ENCODE data around the gene TRIM63. TPM values are rescaled to one million over a fixed set of nuclear protein-coding genes. Genes with fewer than 3 reads are reported as not detected.

Gene TRIM63
- total RNA-seq, 1 experiment from 2014 or later, result not detected

DNA sequence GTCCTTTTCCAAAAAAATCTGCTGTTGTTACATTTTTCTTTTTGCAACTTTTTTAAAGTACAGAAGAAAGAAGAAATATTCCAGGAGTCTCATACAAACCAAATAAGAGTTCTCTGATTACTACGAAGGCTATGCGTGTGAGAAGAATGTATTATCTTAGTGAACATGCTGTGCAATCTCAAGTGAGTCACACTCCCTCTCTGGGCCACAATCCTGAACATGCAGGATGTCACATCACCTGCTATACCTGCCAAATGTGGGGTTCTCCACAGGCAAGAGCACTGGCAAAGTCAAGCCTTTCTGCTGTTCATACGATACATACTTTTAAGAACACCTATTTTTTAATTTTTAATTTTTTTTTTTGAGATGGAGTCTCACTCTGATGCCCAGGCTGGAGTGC is 21.7 kb upstream of the TRIM63 start:
- DNase-seq (ENCODE audit: extremely low read depth, low read depth), result no peak

DNA sequence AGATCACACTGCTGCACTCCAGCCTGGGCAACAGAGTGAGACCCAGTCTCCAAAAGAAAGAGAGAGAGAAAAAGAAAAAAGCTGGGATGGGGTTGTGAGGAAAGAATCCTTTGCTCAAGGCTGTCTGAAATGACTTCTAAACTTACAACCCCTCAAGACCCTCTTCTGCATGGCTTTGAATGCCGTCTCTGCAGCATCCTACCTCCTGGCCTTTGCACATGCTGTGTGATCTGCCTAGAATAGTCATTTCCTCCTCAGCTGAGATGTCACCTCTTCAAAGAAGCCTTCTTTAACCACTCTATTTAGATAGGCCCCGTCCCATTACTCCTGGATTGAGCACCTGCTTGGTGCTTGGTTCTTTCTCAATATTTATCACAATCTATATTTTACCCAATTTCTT is 17.4 kb upstream of the TRIM63 start:
- no peak for DNase-seq (ENCODE audit: extremely low read depth, low read depth)

DNA sequence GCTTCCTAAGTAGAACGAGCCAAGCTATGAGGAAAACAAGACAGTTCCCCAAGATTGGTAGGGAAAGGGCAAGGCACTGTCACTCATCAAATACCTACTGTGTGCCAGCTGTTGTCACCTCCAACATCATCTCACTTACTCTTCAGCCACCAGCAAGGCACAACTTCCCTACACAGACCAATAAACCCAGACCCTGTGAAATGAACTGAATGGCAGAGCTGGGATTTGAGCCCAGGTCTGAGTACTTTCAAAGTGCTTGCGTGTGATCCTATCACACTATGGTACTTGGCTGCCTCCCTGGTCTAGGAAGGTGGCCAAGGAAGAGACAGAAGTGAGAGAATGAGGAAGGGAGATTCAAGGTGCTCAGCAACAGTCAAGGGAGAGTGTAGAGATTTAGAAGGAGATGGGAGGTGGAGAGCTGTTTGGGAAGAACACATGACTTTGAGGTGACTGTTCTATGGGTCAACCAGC is 16.7 kb upstream of the TRIM63 start:
- DNase-seq (ENCODE audit: extremely low read depth, low read depth), result no peak

DNA sequence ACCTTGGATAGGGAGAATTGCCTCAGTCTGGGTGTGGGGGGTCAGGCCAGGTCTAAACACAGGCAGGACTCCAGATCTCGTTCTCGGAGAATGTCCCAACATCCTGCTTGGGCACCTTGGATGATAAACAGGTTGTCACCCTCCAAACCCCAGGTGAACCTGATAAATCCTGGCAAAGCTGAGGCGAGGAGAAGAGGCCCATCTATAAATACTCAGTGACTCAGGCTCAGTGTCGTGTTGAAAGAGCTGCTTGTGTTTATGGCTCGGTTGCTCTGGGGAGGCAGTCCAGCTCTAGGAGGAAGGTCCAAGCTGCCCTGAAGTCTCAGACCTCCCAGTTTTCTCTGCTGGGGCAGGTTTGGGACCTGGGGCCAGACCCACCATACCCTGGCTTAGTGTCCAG is 15.8 kb upstream of the TRIM63 start:
- DNase-seq (ENCODE audit: extremely low read depth, low read depth), result no peak

DNA sequence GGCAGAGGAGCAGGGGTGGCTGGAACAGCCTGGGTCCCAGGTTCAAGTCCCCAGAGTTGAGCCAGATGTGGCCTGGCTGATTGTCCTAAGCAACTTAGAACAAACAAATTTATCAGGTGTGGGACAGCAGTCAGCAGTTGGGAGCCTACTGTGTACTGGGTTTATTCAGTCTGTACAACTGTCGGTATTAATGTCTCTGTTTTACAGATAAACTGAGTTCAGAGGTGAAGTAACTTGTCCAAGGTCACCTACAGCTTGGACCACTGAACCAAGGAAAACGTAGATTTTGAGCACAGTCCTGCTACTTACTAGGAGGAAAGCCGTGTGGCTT is 14.6 kb upstream of the TRIM63 start:
- no peak for DNase-seq (ENCODE audit: extremely low read depth, low read depth)

DNA sequence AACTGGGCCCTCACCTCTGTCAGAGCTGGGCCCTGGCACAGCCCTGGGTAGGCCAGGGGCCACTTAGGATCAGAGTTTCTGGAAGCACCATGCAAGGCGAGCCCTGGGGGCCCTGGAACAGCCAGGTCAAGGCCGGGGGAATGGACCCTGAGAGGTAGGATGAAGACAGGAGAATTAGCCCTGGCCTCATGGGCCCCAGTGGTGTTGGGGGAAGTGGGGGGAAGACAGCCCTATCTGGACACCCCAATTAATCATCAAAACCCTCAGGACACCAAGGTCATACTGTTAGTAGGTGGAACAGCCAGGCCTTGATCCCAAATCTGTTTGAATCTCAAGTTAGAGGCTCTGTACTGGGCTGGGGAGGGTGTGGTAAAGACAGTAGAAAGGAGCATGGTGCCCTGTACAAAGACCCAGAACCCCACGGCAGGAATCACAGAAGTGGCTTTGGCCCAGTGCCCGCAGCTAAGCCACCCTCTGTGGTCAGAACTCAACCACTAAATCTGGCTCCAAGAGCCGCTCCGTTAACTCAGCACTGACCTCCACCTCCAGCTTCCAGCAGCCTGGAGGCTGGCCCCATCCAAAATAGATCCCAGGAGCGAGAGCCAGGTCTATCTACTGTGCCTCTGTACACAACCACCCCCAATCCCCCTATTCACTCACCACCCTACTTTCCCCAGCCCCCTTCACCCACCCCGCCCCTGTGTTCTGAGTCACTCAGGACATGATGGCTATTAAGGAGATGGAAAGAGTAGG is 14.0 kb upstream of the TRIM63 start:
- DNase-seq (ENCODE audit: extremely low read depth, low read depth), result no peak

DNA sequence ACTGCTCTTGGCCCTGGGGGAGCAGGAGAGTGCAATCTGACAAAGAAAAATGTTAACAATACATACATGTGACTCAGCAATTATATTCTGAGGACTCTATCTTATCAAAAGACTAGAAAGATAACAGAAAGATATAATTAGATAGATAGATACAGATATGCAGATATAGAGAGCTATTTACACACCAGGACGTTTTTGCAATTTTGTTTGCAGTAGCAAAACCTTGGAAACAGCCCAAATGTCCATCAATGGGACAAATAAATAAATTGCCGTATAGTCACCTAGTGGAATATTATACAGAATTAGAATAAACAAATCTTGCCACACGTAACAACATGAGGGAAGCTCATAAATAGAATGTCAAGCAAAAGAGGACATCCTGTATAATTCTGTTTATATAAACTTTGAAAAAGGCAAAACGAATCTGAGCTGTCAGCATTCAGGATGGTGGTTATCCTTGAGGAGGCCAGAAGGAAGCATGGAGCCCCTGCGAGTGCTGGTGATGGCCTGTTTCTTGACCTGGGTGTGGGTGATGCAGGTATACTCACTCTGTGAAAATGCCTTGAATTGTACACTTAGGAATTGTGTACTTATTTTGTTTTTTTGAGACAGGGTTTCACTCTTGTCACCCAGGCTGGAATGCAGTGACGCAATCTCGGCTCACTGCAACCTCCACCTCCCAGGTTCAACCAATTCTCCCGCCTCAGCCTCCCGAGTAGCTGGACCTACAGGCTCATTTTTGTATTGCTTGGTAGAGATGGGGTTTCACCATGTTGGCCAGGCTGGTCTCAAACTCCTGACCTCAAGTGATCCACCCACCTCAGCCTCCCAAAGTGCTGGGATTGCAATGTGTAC is 12.8 kb upstream of the TRIM63 start:
- no peak for DNase-seq (ENCODE audit: extremely low read depth, low read depth)

DNA sequence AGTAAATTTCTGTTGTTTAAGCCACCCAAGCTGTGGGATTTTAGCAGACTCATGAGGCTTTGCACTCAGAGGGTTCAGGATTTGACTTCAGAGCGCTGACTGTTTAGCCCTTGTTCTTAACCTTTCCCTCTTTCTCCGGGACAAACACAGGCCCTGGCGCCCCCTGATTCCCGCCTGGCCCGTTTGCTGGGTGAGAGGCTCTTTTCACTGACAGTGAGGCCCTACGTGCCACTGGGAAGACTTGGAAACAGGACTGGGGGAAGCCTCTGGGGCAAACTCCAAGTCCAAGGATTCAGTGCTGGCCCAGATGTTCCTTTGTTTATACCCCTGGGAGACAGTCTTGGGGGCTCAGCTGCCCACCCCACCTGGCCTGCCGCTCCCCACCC is 11.7 kb upstream of the TRIM63 start:
- no peak for DNase-seq (ENCODE audit: extremely low read depth, low read depth)

DNA sequence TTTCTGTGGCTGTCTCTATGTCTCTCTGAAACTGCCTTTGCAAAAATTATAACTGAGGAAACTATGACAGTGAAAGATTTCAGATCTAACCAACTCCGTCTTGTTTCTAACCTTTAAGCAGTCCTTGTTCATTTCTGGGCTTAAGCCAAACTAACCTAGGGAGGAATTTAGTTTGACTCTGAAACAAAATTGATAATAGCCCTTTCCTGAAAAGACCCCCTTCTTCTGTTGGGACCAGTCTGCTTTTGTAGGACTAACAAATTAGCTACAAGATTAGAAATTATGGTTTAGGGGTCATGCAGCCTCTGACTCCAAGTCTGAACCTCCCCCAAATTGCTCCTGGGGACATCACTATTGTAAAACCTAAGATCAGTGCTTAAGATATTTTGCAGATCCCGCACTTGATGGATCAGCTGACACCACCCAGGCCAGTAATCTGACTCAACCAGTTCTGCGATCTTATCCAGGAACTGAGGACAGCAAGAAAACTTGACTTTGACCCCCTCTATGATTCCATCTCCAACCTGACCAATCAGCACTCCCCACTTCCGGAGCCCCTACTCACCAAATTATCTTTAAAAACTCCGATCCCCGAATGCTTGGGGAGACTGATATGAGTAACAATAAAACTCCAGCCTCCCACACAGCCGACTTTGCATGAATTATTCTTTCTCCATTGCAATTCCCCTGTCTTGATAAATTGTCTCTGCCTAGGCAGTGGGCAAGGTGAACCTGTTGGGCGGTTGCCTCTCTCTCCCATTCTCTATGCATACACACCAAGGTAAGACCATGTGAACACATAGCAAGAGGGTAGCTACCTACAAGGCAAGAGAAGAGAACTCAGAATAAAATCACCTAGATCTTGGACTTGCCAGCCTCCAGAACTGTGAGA is 11.1 kb upstream of the TRIM63 start:
- DNase-seq (ENCODE audit: extremely low read depth, low read depth), result no peak

DNA sequence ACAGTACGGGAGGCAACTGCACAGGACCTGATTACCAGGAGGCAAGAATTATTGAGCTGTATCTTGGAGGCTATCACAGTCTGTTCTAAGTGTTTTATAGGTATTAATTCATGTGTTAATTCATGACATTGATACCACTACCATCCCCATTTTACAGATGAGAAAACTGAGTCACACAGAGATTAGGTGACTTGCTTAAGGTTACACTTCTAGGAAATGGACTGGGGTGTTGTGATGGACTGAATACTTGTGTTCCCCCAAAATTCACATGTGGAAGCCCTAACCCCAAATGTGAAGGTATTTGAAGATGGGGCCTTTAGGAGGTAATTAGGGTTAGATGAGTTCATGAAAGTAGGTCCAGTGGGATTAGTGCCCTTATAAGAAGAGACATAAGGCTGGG is 10.1 kb upstream of the TRIM63 start:
- no peak for DNase-seq (ENCODE audit: extremely low read depth, low read depth)

DNA sequence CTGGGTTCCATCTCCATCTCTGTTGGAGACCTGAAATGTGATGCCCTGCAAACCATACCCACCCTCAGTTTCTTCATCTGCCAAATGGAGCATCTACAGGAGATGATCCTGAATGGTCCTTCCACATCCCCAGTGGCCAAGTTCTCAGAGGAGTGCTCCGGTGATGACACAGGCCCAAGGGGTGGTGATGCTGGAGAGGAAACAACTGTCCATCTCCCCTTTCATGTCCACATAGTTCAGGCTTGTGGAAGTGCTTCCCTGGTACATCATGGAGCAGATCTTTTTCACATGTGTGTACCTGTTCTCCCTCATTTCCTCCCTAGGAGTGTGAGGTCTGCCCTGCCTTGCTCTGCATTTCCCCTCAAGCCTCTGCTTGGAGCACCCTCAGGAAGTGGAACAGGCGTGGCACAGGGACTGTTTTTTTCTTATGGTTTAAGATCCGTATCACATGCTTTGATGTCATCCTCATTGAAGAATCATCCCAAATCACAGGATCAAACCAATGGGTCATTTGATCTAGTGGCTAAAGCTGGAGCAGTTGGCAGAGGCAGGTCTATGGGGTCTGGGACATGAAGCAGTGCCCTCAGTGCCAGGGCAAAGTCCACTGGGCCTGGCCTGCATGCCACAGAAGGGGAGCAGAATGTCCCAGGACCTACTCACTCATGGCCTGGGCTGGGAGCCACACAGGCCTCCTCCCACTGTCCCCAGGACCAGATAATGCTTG is 8.2 kb upstream of the TRIM63 start:
- DNase-seq (ENCODE audit: extremely low read depth, low read depth), result no peak

DNA sequence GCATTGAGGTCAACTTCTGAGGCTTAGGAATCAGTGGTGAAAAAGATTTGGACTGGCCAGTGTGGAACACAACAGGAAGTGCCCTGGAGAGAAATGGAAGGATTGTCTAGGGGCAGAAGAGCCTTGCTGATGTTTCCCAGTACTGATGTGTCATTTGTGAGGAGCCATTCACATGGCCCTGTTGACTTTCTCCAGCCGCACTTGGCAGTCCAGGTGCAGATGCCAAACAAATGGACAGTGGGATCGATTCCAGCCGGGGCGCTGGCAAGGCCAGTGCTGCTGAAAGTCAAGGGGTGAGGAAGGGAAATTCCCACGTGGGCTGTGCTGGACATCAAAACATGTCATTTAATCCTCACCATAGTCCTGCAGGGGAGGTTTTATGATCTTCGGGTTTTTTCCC is 4.9 kb upstream of the TRIM63 start:
- no peak for DNase-seq (ENCODE audit: extremely low read depth, low read depth)

DNA sequence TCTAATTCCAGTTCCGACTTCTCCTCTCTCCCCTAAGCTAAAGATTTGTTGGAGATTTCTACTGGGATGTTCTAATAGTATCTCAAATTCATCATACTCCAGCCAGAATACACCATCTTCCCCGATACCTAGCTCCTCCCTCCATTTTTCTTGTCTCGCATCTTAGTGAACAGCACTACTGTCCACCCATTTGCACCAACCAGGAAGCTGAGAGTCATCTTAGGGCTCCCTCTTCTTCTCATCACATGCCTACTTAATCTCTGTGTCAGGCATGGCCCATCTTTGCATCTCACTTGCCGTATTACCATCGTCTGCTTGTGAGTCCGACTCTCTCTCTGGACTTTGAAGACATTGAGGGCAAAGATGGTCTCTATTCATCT is 3.5 kb upstream of the TRIM63 start:
- DNase-seq (ENCODE audit: extremely low read depth, low read depth), result no peak

DNA sequence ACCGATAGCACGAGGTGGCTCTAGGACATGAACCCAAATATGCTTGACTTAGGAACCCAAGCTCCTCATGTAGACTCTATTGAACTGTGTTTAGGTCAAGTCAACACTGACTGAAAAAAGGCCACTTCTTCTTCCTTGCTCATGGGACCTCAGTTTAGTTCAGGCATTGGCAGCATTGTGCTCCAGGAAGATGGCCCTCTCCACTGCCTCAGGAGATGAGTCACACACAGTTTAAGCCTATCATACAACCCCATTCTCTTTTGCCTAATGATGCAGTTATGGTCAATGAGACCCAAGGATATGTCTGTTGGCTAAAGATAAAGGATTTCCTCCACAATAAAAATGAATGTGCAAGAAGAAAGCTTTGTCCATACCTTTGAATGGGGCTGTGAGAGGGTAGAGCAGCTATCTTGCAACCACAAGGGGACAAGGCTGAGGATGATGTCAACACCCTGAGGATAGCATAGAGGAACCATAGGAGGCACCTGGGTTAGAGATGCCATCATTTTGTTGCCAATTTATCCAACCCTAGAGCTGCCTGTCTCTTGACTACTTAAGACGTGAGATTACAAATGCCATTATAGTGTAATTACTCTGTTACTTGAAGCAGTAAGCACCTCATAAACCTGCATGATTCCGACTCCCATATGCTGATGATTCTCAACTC is 3.0 kb upstream of the TRIM63 start:
- DNase-seq (ENCODE audit: extremely low read depth, low read depth), result no peak

DNA sequence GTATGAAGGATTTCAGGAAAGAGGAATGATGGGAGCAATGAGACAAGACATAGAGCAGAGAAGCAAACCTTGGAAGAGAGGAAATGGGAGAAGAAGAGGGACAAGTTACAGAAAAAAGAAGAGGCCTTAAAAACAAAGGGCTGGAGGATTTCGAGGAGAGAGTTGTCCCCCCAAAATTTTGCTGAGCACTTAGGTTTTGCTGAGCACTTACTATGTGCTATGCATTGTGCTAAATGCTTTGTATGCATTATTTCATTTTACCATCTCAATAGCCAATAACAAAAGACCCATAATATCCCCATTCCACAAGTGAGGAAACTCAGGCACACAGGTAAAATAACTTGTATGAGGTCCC is 2.5 kb upstream of the TRIM63 start:
- DNase-seq (ENCODE audit: extremely low read depth, low read depth), result no peak

DNA sequence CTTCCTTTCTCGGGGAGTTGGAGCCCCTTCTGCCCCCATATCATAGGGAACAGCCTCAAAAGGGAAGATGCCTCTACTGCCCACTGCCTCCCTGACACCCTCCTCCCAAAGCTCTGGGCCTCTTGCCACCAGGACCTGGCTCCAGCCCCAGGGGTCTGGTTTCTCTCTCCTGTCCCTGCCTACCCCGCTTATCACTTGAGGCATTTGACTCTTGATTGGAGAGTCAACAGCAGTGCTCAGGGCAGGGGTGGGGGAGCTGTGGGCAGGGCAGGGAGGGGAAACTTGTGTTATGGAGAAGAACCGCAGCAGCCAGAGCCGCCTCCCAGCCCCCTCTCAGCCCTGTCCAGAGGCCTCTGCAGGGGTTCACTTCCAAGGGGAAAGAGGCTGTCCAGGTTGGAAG is 573 bp downstream of the TRIM63 start:
- DNase-seq (ENCODE audit: extremely low read depth, low read depth), result no peak

DNA sequence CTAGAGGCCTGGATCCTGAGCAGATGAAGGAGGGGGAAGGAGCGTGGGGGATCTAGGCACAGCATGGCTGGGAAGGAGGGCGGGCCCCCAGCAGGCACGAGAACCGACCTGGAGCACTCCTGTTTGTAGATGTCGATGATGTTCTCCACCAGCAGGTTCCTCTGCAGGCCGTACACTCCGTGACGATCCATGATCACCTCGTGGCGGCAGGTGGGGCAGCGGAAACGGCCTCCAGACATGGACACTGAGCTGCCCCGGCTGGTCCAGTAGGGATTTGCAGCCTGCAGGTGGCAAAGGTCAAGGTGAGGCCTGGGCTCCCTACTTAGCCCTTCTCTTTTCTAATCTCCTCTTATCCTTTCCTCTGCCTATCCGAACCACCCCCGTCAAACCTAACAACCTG is 1.3 kb downstream of the TRIM63 start:
- DNase-seq (ENCODE audit: extremely low read depth, low read depth), result no peak

DNA sequence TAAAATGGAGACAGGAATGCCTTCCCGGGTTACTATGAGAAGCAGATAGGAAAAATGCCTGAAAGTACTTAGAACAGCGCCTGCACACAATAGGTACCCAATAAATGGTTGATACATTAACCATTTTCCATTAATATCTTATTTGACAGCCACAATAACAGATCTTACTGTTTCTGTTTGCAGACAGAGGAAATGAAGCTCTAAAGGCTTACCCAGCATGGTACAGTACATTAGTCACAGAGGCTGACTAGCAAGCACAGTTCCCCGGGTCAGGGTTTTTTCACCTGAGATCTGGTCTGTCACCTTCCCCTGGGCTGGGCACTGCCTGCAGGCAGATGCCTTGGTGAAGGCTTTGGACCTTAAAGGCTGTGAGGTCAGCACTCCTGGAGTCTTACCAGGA is 2.9 kb downstream of the TRIM63 start:
- DNase-seq (ENCODE audit: extremely low read depth, low read depth), result no peak

DNA sequence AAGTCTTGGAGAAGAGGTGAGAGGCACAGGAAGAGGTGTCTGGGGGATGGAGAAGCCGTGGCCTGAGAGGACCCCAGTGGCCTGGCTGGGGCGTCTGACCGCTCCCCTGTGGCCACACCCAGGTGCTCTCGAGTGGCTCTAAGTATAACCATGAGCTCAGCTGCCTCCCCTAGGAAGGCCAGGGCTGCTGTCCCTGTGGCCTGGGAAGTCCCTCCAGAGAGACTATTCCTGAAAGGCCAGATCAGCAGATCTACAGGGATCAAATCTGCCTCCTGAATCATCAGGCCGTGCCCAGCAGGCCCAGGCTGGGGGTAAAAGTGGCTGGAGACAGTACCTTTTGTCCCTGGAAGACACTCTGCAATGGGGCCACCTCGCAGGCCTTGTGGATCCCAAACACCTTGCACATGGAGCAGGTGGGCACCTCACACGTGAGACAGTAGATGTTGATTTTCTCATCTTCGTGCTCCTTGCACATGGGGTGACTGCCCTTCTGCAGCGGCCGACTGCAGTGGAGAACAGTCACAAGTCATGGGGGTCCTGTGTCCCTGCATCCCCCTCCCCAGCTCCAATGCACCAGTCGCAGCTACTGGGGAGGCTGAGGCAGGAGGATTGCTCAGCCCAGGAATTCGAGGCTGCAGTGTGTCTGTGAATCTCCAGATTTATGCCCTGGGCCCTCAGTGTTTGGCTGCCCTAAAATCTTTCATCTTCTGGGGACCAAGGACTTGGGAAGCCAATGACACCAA is 6.4 kb downstream of the TRIM63 start:
- no peak for DNase-seq (ENCODE audit: extremely low read depth, low read depth)

DNA sequence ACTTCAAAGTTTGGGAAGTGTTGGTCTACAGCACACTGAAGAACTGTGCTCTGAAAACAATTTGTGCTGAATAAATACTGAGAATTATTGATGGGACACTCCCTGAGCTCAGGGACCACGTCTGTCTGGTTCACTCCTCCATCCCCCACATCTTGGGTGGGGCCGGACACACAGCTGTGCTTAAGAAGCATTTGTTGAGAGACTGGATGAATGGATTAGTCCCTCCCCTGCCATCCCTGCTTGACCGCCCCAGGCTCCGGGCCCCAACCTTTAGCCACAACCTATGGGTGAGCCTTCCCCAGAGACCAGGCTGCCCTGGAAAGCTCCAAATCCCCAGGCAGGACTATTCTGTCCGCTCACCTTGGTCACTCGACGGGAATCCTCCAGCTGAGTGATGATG is 7.5 kb downstream of the TRIM63 start:
- DNase-seq (ENCODE audit: extremely low read depth, low read depth), result no peak

All from NCI-H460 (cell line).